Measurements from ENCODE around the gene LAMC1. TPM values are rescaled to one million over a fixed set of nuclear protein-coding genes. Genes with fewer than 3 reads are reported as not detected.

Gene LAMC1
- total RNA-seq, 1 donor from 2014 or later = 449 TPM

DNA sequence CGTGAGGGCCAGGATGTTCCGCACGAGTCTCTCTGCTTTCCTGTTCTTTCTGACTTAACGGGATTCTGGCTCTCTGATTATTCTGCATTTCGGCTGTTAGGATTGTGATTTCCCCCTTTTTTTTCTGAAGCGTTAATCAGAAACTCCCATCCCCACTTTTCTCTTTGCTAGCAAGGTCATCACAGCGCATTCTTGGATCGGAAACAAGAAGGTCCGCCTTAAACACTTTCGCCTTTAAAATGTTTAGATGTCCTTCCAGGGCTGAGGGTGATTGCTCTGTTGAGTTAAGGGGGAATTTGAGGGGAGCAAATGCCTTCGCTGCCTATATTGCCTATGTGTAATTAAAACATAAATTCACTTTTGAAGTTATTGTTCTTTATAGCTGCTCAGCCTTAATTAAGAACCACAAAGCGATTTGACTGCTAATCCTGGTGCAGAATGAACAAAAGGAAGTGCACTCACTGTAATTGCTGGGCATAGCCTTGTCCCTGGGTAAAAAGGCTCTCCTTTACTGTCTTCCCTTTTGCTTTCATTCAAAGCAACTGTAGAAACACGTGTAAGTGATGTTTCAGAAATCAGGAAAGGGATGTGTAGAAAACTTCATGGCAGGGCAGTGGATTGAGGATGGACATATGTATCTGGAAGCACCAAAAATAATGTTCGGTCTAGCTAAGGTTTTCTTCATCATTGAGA, 1.2 kb downstream of the LAMC1 start:
- TF ChIP-seq, protein P1, sequence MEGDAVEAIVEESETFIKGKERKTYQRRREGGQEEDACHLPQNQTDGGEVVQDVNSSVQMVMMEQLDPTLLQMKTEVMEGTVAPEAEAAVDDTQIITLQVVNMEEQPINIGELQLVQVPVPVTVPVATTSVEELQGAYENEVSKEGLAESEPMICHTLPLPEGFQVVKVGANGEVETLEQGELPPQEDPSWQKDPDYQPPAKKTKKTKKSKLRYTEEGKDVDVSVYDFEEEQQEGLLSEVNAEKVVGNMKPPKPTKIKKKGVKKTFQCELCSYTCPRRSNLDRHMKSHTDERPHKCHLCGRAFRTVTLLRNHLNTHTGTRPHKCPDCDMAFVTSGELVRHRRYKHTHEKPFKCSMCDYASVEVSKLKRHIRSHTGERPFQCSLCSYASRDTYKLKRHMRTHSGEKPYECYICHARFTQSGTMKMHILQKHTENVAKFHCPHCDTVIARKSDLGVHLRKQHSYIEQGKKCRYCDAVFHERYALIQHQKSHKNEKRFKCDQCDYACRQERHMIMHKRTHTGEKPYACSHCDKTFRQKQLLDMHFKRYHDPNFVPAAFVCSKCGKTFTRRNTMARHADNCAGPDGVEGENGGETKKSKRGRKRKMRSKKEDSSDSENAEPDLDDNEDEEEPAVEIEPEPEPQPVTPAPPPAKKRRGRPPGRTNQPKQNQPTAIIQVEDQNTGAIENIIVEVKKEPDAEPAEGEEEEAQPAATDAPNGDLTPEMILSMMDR (IDR thresholded peaks at IDR 0.05) = no peak
- H3K27me3 Mint-ChIP-seq (ENCODE audit: low read depth) = no peaks in the 10 kb centered on the region
- H3K4me3 Mint-ChIP-seq (ENCODE audit: unreplicated experiment) = peak overlapping the region; percentile 99
- H3K4me1 Mint-ChIP-seq (ENCODE audit: low read depth) = peaks cover 60% of the 10 kb centered on the region
- H3K9me3 Mint-ChIP-seq (ENCODE audit: low read depth) = no peaks in the 10 kb centered on the region
- DNase-seq (ENCODE audit: low spot score) = no peak
- H3K36me3 Mint-ChIP-seq (ENCODE audit: low read depth) = peaks cover 7% of the 10 kb centered on the region
- peak overlapping the region; percentile 97 for H3K27ac Mint-ChIP-seq (ENCODE audit: unreplicated experiment)

GRCh38 chr1:183025010-183025337, 1.8 kb downstream of the LAMC1 start:
- H3K4me1 Mint-ChIP-seq (ENCODE audit: low read depth) = peaks cover 62% of the 10 kb centered on the region

DNA sequence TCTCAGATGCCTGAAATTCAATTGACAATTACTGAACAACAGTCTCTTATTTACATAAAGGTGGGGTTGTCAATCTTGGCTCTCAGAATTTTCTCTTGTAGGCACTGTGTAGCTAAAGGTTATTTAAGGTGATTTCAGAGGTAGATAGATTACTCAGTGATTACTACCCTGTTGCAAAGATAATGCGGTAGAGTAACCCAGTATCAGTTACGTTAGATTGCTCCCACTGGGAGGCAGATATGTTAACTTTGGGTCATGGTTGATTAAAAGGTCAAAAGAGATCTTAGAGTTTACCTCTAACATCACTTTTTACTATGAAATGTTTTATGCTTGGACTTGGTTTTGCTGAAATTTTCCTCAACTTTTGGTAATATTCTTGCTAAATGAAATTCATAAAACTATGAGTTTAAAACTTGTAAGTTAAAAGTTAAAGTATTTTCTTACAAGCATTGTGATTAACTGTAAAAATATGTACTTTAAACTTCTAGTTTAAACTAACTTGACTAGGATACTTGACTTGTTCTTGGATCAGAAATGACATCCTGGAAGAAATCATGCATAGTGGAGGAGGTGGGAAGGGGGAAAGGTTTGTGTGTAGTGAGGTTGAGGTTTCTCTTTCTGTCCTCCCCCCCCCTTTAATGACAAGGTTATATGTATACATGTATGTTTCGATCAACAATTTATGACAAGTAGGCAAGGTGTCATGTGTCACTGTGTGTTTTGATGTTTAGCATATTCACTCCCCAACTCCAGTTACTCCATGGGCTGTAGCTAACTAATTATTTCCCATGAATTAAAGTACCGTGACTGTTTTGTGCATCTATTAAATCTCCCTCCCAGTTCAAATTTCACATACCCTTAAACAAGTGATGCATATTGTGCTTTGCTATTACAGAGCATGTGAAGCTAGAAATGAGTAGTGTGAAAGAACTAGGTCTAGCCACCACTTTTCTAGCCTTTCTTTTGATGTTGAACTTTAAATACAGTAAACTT, 2.9 kb downstream of the LAMC1 start:
- no peak for DNase-seq (ENCODE audit: low spot score)
- Mint-ChIP-seq H3K4me1 (ENCODE audit: low read depth) (peaks cover 67% of the 10 kb centered on the region), H3K36me3 (ENCODE audit: low read depth) (peaks cover 9% of the 10 kb centered on the region), H3K27ac (ENCODE audit: unreplicated experiment) (peak overlapping the region; percentile 97), H3K27me3 (ENCODE audit: low read depth) (no peaks in the 10 kb centered on the region), H3K9me3 (ENCODE audit: low read depth) (no peaks in the 10 kb centered on the region), H3K4me3 (ENCODE audit: unreplicated experiment) (peak overlapping the region; percentile 99)
- TF ChIP-seq, protein P1 (IDR thresholded peaks at IDR 0.05) = peak; percentile 14

More at GRCh38 chr1:183025010-183025337, 1.8 kb downstream of the LAMC1 start:
- Mint-ChIP-seq H3K27ac (ENCODE audit: unreplicated experiment) (peak overlapping the region; percentile 97), H3K4me3 (ENCODE audit: unreplicated experiment) (peak overlapping the region; percentile 99), H3K9me3 (ENCODE audit: low read depth) (no peaks in the 10 kb centered on the region), H3K27me3 (ENCODE audit: low read depth) (no peaks in the 10 kb centered on the region), H3K36me3 (ENCODE audit: low read depth) (peaks cover 9% of the 10 kb centered on the region)
- no peak for DNase-seq (ENCODE audit: low spot score)
- TF ChIP-seq, protein P1 (IDR thresholded peaks at IDR 0.05) = no peak

DNA sequence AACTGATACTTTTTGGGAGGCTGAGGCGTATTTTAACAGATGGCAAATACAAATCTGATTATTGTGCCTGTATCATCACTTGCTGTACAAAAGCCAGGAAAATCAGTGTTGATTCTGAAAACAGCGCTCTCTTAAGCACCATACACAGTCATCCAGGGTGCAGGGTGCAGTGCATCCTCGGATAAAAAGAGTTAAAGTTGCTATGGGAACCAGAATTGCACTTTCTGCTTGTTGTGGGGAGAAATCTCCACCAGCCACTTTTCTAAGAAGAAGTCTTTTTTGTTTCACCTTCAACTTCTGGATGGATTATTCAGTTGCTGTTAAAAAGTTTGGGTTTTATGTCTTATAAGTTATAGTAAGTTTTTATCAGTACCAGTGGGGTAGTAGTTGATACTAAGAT, 3.8 kb downstream of the LAMC1 start:
- Mint-ChIP-seq H3K27ac (ENCODE audit: unreplicated experiment) (peak overlapping the region; percentile 80), H3K4me3 (ENCODE audit: unreplicated experiment) (peak overlapping the region; percentile 99), H3K27me3 (ENCODE audit: low read depth) (no peaks in the 10 kb centered on the region), H3K4me1 (ENCODE audit: low read depth) (peaks cover 71% of the 10 kb centered on the region), H3K36me3 (ENCODE audit: low read depth) (peaks cover 9% of the 10 kb centered on the region), H3K9me3 (ENCODE audit: low read depth) (no peaks in the 10 kb centered on the region)
- TF ChIP-seq, protein P1 (IDR thresholded peaks at IDR 0.05) = no peak
- no peak for DNase-seq (ENCODE audit: low spot score)

- no peaks in the 10 kb centered on the region for H3K9me3 Mint-ChIP-seq (ENCODE audit: low read depth)
- H3K36me3 Mint-ChIP-seq (ENCODE audit: low read depth) = peaks cover 9% of the 10 kb centered on the region
- H3K4me3 Mint-ChIP-seq (ENCODE audit: unreplicated experiment) = peak overlapping the region; percentile 61
- TF ChIP-seq, protein P1 (IDR thresholded peaks at IDR 0.05) = no peak
- no peaks in the 10 kb centered on the region for H3K27me3 Mint-ChIP-seq (ENCODE audit: low read depth)
- peaks cover 74% of the 10 kb centered on the region for H3K4me1 Mint-ChIP-seq (ENCODE audit: low read depth)
- H3K27ac Mint-ChIP-seq (ENCODE audit: unreplicated experiment) = peak overlapping the region; percentile 80
- no peak for DNase-seq (ENCODE audit: low spot score)
Measured at GRCh38 chr1:183027791-183028190, 4.6 kb downstream of the LAMC1 start.

Data from chondrocyte (in vitro differentiated cells).